Measurements from ENCODE around the gene MSRB3.

The MSRB3 gene

DNA sequence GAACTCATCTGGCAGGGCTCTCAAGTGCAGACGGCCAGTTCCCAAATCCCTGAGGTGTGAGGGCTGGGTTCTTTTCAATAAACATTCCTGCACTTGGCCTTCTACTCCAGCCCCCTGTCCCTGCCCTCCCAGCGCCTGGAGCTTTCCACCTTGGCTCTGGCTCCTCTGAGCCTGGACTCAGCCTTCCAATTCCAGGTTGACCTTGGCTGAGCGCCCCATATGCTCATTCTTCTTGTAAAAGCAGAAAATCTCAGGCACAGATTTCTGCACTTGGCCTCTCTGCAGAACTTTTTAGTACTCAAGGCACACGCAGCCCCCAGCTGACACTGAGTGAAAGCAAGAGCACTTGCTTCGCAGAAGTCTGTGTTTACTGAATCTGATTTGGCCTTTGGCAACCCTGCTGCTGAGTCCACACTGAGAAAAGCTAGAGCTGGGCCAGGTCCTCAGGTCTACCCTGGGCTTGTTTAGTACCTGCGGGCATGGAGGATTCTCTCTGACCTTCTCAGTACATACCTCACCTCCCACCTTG lies 222.7 kb downstream of the MSRB3 start:
- no peak for DNase-seq

DNA sequence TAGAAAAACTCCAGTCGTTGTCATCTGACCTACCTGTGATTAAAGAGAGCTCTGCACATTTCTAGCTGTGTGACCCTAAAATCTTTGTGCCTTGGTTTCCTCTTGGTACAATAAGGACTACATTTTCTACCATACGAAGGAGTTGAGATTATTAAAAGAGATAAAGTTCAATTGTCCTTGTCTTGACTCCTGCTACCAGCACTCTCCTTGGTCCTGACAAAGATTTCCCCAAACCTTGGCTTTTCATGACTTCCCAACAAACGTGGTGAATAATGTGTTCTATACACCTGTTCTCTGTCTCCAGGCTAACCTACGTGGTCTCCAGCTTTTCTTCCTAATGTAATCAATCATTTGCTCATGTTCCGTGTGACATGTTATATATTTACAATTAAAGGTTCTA lies 223.5 kb downstream of the MSRB3 start:
- no peak for DNase-seq

DNA sequence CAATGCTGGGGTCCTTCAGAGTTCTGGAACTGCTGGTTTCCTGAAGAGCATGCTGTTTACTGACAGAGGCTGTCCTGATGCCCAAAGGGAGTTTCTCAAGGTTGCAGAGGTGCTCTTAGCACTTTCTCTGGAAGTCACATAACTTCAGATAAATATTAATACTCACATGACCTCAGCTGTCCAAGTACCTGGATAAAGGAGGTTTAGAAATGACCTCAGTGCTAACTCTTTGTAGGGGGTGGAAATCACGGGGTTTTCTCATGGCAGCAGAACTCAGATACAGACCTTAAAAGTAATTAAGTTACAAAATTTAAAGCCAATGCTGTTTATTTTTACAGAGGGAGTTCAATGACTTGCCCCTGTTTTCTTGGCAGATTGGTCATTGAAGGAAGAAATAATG lies 225.9 kb downstream of the MSRB3 start:
- DNase-seq, result no peak

DNA sequence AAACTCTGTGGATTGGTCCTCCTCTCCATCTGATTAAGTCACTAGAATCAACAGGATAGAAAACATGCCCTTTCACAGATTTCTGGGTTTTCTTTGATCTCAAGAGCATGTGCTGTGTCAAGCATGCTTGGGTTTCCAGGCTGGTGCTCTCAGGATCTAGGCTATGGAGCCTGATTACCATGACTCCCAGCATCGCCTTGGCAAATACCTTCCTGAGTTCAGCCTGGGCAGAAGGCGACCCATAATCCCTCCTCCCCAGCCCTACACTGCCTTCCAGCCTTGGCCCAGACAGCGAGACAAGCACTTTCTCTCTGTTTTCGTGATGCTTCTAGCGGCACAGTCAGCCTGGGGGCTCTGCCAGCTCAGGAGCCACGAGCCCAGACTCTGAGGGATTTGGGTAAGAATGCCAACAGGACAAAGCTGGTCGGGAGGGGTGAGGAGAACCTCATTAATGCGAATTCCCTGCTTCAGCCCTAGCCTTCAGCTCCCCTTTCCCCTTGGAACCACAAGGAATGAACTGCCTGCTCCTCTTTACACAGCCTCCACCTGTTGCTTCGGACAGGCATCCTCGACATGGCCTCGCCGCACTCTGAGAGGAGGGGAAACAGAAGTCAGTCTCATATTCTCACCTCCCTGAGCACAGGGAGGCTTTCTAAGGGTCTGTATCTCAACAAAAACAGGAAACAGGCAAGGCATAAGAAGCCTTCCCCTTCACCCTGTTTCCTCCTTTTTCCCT lies 227.1 kb downstream of the MSRB3 start:
- DNase-seq, result no peak

DNA sequence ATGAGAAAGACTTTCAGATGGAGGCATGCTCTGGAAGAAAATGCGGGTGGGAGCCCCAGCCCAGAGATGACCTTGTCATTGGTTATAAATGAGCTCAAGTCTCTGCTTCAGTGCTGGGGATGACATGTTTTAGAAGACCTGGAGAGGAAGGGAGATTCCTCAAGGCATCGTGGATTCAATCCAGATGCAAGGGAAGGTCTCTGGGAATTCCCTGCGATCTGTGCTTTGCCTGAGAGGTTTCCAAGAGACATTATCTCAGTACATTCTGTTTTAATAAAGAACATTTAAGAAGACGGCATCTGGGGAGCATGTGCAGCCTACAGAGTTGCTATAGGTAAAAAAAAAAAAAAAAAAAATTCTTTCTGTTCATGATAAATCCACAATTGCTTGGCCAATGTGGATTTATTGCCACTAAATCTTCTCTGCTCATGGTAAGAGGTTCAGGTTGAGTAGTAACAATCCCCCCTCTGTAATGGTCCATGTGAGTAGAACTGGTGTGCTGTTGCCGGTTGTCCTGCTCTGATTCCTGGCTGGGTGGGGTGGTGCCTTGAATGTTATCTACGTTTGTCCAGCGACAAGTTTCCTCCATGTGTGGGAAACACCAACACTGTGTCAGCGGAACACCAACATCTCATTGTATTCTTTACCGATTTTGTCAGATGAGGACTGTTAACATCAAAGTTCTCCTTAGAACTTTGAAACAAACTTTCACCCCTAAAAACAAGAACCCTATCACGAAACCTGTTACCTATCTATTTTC lies 230.0 kb downstream of the MSRB3 start:
- DNase-seq, result no peak

DNA sequence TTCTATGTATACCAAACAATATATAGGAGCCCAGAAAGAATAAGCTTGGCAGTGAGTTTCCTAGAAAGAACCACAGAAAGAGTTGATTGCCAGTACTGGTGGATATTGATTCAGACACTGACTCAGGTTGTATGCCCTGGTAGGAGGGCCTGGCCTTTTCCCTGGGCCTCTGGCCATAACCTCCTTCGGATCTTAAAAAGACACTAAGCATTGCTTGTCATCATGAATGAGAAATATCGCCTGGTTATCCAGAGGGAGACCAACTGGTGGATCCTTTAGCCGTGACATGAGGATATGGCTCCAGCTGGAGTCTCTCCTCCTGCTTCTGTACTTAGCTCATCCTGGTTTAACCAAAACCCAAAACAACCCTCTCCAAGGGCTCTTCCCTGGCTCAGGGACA lies 231.5 kb downstream of the MSRB3 start:
- DNase-seq, result no peak

DNA sequence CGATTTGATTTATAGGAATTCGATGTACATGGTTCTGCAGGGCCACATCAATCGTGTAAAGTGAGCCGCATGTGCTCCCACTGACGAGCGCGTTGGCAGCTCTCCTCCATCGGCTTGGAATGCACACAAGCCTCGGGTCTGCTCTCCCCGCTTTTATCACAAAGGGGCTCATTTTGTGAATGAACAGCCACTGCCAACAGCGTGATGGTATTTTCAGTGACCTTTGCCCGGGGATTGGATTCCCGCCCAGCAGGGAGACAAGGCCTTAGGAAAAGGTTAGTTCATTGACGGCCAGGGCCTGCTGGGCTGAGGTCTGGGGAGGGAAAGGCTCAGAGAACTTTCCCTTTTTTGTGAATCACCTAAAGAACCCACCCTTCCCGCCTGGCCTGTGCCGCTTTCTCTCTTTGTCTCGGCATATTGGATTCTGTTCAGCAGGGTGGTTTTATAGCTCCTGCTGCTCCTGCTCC lies 232.1 kb downstream of the MSRB3 start:
- no peak for DNase-seq

DNA sequence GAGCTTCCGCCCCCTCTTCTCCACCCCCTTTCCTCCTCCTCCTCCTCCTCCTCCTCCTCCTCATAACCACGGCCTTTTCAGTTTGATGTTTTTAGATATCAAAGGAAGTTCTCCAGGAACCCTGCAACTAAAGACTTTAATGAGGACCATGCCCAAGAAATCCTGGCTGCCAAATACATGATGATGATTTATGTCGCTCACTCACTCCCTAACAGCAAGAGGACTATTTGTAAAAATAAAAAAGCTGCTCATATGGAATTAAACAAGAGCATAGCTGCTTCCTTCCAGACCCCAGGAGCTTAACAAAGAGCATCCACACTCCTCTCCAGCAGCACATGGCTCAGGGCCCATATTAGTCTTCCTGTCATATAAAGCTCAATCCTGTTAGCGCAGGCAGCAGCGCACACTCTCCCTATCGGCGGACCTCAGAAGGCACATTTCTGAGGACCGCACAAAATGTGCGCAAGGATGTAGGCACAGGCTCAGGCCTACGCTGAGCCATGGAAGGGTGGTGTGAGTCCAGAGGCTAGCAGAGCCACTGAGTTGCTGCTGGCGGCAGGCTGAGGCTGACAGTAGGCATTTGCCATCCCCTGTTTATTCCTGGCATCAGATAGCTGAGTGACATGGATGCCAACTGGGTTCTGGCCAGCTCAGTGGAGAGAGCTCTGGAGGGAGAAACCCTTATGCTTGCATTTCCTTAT lies 232.8 kb downstream of the MSRB3 start:
- no peak for DNase-seq

DNA sequence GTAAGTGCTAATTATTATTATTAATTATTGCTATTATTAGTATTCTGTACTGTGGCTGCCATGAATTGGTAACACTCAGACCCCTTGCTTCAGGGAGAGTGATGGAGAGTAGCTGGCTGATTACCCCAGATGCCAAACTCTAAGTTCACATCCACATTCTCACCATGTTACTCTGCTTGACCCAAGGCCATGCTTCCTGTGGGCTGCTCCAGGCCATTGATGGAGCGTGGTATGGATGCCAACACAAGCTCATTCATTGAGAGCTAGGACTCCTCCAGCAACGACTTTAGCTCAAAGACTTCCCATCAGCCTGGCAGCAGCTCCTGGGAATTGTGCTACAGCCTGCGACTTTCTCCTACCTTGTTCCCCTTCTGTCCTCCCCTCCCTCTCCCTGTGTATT lies 233.4 kb downstream of the MSRB3 start:
- no peak for DNase-seq

All from NCI-H146 (cell line).